Osteocyte (in vitro differentiated cells): ENCODE data around the gene HNRNPM. TPM values are rescaled to one million over a fixed set of nuclear protein-coding genes. Genes with fewer than 3 reads are reported as not detected.
A peak's percentile ranks its signal among the peaks of the same experiment; 100 is the strongest.
"Not testable (repeated sequence)": the region's sequence is repeated elsewhere in the genome, so short reads cannot be mapped to it uniquely, and the experiment has no call there.

Experiments
- DNase-seq: peaks from one replicate; pipeline ENCODE4 v3.0.0; 2021; ENCODE audit warnings: mixed read lengths; ENCODE audit not compliant: unreplicated experiment; ENCODE audit errors: extremely low spot score
- H3K27ac Mint-ChIP-seq: one replicate; pipeline ENCODE4 v1.8.0; 2021; ENCODE audit warnings: mild to moderate bottlenecking, mixed read lengths; ENCODE audit not compliant: unreplicated experiment
- H3K27me3 Mint-ChIP-seq: one replicate; pipeline ENCODE4 v1.8.0; 2021; ENCODE audit warnings: mixed read lengths; ENCODE audit not compliant: unreplicated experiment
- H3K36me3 Mint-ChIP-seq: one replicate; pipeline ENCODE4 v1.8.0; 2021; ENCODE audit warnings: mixed read lengths; ENCODE audit not compliant: unreplicated experiment
- H3K4me1 Mint-ChIP-seq: one replicate; pipeline ENCODE4 v1.8.0; 2021; ENCODE audit warnings: mixed read lengths; ENCODE audit not compliant: unreplicated experiment
- H3K4me3 Mint-ChIP-seq: one replicate; pipeline ENCODE4 v1.8.0; 2021; ENCODE audit warnings: mild to moderate bottlenecking, moderate library complexity, mixed read lengths; ENCODE audit not compliant: unreplicated experiment
- H3K9me3 Mint-ChIP-seq: one replicate; pipeline ENCODE4 v1.8.0; 2021; ENCODE audit warnings: mixed read lengths; ENCODE audit not compliant: unreplicated experiment
- total RNA-seq: library from RNA; stranded (reverse); gene quantifications from 2 replicates; pipeline ENCODE4 v1.2.1, GENCODE V29; 2021
- TF ChIP-seq, protein P1 (sequence below): fragments of 200-600 bp; sonication (generic); IDR thresholded peaks from 2 replicates; pipeline ENCODE4 v1.5.0; 2021; ENCODE audit warnings: antibody characterized with exemption, mild to moderate bottlenecking, moderate library complexity

The HNRNPM gene
- total RNA-seq, 1 donor from 2014 or later = 156 TPM

DNA sequence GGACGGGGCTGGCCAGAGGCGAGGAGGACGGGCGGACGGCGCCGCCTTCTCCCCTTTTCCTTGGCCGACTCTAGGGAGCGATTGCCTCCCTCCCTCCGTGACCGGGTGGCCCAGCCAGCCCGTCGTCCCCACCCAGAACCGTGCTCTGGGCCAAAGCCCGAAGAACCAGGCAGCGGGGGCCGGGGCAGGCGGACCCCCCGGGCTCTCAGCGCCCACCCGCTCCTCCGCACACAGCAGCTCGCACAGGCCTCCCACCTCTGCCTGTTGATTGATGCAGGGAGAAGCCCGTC lies 41.0 kb upstream of the HNRNPM start:
- DNase-seq = no peak
- no peak overlapping the region for H3K4me3 Mint-ChIP-seq
- peaks cover 20% of the 10 kb centered on the region for H3K36me3 Mint-ChIP-seq
- H3K4me1 Mint-ChIP-seq = no peaks in the 10 kb centered on the region
- TF ChIP-seq, protein P1, sequence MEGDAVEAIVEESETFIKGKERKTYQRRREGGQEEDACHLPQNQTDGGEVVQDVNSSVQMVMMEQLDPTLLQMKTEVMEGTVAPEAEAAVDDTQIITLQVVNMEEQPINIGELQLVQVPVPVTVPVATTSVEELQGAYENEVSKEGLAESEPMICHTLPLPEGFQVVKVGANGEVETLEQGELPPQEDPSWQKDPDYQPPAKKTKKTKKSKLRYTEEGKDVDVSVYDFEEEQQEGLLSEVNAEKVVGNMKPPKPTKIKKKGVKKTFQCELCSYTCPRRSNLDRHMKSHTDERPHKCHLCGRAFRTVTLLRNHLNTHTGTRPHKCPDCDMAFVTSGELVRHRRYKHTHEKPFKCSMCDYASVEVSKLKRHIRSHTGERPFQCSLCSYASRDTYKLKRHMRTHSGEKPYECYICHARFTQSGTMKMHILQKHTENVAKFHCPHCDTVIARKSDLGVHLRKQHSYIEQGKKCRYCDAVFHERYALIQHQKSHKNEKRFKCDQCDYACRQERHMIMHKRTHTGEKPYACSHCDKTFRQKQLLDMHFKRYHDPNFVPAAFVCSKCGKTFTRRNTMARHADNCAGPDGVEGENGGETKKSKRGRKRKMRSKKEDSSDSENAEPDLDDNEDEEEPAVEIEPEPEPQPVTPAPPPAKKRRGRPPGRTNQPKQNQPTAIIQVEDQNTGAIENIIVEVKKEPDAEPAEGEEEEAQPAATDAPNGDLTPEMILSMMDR = no peak
- H3K27me3 Mint-ChIP-seq = no peaks in the 10 kb centered on the region
- H3K9me3 Mint-ChIP-seq = no peaks in the 10 kb centered on the region
- H3K27ac Mint-ChIP-seq = no peak overlapping the region

DNA sequence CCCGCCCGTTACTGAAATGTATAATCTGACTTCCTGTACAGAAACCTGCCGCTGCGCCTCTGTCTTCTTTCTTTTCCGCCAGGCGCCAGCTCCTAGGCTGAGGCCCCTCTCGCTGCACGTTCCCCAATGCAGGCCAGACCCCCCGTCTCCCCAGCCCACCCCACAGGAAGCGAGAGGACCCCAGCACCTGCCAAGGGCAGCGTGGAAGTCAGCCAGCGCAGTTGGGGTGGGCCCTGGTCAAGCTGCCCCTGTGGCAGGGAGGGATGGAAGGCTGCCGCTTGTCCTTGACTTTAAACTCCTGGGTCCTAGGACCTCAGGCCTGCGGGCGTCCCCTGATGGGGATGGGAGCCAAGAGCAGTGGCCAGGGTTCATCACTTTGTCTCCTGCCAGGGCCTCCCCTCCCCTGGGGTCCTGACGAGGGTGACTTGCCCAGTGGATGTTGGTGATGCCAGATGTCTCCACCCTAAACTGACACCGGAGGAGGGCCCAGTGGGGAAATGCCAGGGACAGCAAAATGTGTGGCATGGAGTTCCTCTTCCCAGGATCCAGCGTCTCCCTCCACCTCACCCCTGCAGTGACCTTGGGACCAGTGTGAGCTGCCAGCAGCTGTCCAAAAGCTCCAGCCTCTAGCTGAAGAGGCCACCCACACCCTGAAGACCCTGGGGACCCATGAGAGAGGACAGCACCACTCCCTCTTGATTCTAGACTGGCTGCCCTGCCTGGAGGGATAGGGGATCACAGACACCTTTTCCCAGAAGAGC lies 40.2 kb upstream of the HNRNPM start:
- no peaks in the 10 kb centered on the region for H3K9me3 Mint-ChIP-seq
- no peak for DNase-seq
- no peaks in the 10 kb centered on the region for H3K27me3 Mint-ChIP-seq
- H3K27ac Mint-ChIP-seq = no peak overlapping the region
- H3K4me3 Mint-ChIP-seq = no peak overlapping the region
- H3K4me1 Mint-ChIP-seq = no peaks in the 10 kb centered on the region
- H3K36me3 Mint-ChIP-seq = peaks cover 16% of the 10 kb centered on the region
- TF ChIP-seq, protein P1 = no peak

DNA sequence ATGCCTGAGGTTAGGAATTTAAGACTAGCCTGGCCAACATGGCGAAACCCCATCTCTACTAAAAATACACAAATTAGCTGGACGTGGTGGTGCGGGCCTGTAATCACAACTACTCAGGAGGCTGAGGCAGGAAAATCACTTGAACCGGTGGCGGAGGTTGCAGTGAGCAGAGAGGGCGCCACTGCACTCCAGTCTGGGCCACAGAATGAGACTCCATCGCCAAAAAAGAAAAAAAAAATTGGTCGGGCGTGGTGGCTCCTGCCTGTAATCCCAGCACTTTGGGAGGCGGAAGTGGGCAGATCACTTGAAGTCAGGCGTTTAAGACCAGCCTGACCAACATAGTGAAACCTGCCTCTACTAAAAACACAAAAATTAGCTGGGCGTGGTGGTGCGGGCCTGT lies 34.1 kb upstream of the HNRNPM start:
- not testable (repeated sequence) for H3K4me3 Mint-ChIP-seq, H3K27me3 Mint-ChIP-seq, DNase-seq, H3K27ac Mint-ChIP-seq, H3K9me3 Mint-ChIP-seq, H3K36me3 Mint-ChIP-seq
- peaks cover 14% of the 10 kb centered on the region for H3K4me1 Mint-ChIP-seq

DNA sequence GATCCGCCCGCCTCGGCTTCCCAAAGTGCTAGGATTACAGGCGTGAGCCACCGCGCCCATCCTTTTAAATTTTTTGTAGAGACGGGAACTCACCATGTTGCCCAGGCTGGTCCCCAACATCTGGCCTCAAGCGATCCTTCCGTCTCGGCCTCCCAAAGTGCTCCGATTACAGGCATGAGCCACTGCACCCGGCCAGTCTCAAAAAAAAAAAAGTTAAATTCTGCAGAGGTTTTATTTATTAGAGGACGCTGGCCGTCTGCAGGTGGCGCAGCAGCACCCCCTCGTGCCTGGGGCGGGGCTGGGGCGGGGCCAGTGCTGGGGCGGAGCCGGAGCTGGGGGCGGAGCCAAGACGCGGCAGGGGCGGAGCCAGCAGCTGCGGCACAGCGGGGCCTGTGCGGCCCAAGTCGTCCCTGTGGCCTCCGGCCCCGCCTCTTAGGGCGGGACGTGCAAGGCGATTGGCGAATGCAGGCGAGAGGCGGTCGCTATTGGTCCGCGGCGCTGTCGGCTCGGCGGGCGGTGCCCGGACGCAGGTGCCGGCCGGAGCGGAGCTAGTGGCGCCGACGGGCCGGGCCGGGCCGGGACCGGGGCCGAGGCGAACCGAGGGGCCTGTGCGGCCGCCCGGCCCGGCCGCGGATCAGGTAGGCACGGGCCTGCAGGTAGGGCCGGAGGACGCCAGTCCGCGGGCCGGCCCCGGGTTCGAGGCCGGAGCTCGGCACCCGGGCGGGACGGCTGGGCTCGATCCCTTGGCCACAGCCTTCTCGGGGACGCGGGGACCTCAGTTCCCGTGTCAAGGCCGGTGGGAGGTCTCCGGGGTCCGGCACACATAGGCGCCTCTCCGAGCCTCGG lies 31.8 kb upstream of the HNRNPM start, which contains the start of gene MARCHF2:
TSS of gene MARCHF2 (plus strand) at position 523 of the 846 bp plus-strand sequence. CDS start 8,536 bp downstream, outside the sequence.
- H3K4me1 Mint-ChIP-seq = peaks cover 16% of the 10 kb centered on the region
- DNase-seq = peak; percentile 99
- H3K27me3 Mint-ChIP-seq = no peaks in the 10 kb centered on the region
- TF ChIP-seq, protein P1 = peak; percentile 76
- no peak within 1 kb of the TSS for H3K27ac Mint-ChIP-seq
- peak within 1 kb of the TSS; percentile 56 for H3K4me3 Mint-ChIP-seq
- no peaks in the 10 kb centered on the region for H3K9me3 Mint-ChIP-seq
- no peaks in the 10 kb centered on the region for H3K36me3 Mint-ChIP-seq

DNA sequence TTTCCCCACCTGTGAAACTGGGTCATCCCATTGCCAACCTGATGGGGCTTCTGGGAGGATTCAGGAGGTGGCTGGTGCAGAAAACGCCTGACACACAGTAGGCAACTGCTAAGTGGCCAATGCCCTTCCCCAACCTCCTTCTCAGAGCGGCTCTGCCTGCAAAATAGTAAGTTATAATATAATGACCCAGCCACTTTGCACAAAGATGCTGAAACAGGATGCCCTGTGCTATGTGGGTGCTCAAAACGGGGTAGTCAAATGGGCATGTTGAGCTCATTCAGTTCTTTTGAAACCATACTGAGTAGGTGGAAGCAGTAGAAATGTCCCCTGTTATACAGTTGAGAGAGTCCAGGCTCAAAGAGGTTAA lies 31.2 kb upstream of the HNRNPM start:
- Mint-ChIP-seq H3K27ac (no peak overlapping the region), H3K36me3 (peaks cover 2% of the 10 kb centered on the region), H3K9me3 (no peaks in the 10 kb centered on the region), H3K27me3 (no peaks in the 10 kb centered on the region), H3K4me3 (peak overlapping the region; percentile 56), H3K4me1 (peaks cover 19% of the 10 kb centered on the region)
- TF ChIP-seq, protein P1 = no peak
- no peak for DNase-seq
